Activated T-helper 1 cell treated with anti-CD3 and anti-CD28 coated beads, Interleukin-2, amount 50 U/mL, for 16 hours (primary cell): ENCODE data around the gene C1QTNF6.

Experiments
- DNase-seq, 2 donors: peaks; one replicate each; pipeline ENCODE4 v3.0.0-alpha.2; 2020; ENCODE audit warnings: low read depth in 1 of 2, low spot score in 1 of 2

Gene C1QTNF6

DNA sequence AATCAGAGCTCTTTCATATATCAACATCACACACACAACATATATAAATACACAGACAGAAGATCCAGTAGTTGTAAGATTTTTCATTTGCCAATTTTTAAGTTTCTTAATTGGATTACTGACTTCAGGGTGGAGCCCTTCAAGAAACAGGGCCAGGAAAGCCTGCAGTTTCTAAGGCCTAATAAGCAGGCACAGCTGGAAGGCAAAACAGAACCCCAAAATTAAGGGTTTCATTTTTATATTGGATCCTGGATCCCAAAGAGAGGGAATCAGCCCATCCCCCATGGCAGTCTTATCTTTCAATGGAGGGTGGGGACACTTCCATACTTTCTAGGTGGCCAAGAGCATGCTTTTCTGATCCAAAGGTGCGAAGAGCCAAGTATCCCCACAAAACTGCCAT lies 4.7 kb upstream of the C1QTNF6 start:
- no peak for DNase-seq

DNA sequence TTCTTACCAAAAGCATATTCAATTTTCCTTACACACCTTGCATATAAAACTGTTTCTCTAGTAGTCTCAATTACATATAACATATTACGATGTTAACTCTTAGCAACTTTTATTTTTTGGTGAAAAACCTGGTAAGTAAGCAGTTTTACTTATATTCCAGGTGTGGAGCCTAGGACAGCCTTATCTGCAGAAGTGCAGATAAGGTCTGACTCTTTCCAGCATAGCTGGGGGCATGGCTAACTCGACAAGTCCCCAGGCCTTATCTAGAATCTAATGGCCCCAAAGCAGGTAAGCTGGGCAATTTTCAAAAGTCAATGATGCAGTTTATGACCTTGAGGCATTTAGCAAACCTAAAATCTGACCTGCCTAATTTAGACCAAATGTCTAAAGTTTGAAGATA lies 4.2 kb upstream of the C1QTNF6 start:
- DNase-seq, result no peak

DNA sequence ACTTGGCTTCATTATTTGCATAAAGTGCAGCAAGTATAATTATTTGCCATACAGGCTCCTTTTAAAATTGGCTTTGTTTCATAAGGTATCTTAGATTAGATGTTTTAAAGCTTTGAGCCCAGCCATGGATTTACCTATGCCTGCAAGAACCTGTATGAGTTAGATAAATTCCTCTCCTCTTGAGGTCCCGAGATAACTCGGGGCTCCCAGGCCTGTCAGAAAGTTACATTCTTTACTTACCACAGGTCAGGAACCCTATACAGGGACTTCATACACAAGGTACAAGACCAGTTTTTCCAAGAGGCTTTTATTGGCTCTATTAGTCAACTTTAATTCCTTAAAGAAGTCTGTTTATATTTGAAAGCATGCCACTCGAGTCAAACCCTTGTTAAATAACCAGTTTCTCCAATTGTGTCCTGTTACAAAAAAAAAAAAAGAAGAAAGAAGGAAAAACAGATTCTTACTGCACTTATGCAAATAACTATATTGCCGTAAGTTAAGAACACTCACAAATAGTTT lies 2.3 kb upstream of the C1QTNF6 start:
- no peak for DNase-seq

DNA sequence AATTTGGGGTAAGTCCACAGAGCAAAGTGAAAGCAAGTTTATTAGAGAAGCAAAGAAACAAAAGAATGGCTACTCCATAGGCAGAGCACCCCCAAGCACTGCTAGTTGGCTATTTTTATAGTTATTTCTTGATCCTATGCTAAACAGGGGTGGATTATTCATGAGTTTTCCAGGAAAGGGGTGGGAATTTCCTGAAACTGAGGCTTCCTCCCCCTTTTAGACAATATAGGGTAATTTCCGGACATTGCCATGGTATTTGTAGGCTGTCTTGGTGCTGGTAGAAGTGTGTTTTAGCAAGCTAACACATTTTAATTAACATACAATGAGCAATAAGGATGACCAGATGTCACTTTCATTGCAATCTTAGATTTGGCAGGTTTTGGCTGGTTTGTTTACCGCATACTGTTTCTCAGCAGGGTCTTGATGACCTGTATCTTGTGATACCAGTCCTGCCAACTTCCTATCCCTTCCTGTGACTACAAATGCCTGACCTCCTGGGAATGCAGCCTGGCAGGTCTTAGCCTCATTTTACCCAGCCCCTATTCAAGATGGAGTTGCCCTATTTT lies 937 bp upstream of the C1QTNF6 start:
- no peak for DNase-seq

DNA sequence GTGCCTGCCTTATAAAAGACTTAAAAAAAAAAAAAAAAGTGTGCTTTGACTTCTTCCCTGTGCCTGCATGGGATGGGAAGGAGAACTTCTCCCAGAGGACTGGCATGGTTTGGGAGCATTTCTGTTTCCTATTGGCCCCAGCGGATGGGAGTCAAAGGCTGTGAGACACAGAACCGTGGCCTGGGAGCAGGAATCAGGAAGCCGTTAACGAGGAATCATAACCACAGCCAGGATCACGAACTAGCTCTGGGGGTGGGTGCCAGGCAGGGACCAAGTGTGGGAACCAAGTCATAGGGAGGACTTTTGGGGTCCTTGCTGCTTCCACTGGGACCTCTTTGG lies 526 bp downstream of the C1QTNF6 start:
- no peak for DNase-seq

DNA sequence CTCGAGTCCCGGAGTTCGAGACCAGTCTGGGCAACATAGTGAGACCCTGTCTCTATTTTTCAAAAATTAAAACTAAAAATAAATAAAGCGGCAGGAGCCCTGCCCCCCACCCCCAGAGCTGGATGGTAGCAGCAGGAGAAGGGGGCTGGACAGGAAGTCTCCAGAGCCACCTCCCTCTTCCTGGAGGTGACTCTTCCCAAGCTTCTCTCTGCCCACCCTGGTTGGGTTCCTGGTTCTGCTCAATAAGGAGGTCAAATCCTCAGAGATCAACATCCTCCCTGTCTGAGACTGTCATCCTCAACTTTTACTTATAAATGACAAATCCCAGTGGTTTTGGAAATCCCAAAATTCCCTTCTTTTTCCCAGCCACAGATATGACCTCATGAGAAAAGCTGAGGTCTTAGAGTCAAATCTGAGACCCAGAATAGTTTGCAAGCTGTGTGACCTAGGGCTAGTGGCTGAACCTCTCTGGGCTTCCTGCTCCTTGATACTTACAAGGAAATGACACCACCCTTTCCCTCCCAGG lies 987 bp downstream of the C1QTNF6 start:
- no peak for DNase-seq

DNA sequence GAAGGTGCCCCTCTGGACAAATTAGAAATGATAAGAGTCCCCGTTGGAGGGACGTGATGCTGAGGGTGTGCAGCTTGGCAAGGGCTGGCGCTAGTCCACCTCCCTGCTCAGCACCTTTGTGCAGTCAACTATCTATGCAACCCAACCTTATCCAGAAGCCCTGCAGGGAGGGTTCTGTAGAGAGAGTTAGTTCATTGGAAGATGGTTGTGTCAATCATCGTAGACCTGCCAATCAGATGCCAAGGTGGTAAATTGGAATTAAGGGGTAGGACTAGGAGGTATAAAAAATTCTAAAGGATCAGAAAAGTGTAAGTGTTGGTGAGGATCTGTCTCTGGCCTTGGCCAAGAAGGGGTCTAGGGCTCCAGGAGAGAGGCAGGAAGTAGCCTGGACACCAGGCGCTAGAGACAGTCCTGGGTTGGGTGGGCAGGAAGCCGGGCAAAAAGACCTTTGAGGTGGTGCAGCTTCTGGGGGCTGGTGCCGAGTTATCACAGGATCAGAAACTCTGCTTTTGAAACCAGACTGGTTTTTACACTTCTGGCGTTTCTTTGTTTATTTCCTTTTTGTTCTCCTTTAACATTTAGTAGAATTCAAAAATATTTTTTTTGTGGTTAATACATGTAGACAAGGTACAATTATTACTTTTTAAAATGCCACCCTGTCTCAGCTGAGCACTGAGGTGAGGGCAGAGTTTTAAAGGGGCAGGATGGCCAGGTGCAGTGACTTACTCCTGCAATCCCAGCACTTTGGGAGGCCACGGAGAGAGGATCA lies 1.6 kb downstream of the C1QTNF6 start:
- DNase-seq, result no peak

DNA sequence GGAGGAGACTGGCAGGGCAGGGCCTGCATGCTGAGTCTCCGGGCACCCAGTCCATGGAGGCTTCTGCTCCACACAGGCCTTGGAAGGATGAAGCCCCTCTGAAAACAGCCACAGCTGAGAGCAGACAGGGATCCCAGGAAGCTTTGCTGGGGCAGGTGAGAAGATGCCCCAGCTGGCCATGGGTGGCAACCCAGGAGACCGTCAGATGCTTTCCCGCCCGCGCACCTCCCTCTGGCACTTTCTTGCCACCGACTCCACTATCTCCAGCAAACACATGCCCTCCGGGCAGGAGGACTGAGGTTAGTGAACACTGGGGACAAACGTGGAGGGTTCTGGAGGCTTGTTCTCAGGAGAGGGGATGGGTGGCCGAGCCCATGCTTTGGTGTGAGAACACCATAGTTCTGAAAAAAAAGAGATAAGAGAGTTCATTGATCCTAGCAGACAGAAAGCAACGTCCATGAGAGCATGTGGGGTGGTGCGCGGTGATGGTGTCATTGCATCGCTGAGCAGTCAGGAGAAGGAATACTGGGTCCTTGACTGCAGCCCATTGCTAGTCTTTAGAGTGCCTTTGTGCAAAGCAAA lies 2.3 kb downstream of the C1QTNF6 start:
- DNase-seq, result no peak

DNA sequence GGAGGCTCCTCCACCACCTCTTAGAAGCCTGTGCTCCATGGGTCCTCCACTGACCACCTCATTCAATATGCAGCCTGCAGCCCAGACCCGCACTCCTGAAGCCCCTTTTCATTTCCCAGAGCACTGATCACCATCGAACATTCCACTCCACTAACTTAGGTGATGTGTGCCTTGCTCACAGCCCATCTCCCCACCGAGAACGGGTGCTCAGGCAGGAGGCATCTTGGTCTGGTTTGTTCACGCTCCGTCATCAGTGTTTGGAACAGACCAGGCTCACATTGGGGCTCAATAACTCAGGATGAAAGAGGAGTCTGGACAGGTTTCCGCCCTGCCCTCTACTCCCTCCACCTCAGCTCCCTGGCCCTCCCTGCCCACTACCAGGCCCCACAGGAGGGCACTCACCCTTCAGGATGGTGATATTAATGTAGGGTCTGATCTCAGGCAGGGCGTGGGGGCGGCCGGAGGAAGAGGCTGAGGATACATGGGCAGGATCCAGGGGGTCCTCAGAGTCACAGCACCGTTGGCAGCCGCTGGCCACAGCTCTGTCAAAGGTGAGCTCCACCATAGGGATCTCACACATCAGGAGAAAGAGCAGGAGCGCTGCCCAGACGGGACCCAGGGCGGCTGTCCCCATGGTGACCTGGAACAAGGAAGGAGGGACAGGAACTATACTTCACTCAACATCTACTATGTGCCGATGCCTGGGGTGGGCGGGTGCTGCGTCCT lies 3.1 kb downstream of the C1QTNF6 start:
- DNase-seq, result no peak

DNA sequence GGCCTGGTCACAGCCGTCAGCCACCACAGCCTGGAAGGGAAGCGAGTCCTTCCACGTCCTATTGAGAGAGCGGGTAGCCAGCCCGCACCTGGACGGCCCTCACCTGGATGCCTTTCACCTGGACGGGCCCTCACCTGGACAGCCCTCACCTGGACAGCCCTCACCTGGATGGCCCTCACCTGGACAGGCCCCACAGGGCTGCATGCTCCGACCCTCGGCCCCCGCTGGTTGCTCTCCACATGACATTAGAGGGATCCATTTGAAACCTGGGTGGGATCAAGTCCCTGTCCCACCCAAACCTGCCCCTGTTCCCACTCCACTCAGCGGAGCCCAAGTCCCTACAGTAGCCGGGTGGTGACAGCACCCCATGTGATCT lies 3.7 kb downstream of the C1QTNF6 start:
- no peak for DNase-seq

DNA sequence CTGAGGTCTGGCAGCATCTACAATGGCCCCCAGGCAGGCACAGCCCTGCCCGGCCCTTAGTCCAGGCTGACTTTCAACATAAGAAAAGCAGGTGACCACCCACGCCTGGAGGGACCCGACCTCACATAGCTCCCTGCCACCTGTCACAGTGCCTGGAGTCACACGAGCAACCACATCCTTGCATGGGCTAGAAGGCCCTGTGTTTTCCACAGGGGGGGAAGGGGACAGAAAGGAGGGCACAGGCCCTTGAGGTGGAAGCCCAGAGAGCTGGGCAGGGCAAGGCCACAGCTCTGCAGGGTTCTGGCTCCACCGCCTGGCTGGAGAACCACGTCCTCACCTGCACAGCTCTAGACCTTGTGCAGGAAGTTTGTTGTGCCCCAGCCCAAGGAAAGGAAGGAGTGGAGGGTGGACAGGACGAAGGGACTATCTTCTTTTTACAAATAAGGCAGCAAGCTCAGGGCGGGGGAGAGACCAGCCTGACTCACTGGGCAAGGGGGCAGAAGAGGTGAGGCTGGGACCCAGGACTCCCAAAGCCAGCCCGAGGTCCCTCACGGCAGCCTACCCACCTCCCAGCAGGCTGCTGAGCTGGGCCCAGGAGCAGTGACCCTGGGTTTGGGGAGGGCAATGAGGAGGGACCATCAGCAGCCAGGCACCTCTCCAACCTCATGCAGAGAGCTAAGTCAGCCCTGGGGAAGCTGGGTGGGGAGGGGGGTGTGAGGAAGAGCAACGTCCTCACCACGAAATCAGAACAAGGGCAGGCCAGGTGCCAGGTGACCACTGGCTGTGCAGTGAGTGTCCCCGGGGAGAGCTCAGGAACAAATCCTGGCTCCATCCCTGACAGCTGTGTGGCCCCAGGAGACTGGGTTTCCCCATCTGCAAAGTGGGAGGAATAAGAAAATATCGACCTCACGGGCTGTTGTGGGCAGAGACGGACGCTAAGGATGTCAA lies 4.3 kb downstream of the C1QTNF6 start:
- DNase-seq, result no peak

DNA sequence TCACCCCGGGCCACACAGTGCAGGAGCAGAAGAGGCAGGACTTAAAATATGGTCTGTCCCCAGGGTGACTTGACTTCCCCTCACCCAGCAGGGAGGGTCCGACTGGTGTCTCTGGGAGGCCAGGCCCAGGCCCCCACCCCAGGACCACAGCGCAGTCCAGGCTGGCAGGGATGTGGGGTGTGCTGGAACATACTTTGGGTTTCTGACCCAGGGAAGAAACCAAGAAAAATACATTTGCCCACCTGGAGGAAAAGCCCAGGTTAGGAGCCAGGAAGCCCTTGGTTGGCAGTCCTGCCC lies 5.2 kb downstream of the C1QTNF6 start:
- no peak for DNase-seq

DNA sequence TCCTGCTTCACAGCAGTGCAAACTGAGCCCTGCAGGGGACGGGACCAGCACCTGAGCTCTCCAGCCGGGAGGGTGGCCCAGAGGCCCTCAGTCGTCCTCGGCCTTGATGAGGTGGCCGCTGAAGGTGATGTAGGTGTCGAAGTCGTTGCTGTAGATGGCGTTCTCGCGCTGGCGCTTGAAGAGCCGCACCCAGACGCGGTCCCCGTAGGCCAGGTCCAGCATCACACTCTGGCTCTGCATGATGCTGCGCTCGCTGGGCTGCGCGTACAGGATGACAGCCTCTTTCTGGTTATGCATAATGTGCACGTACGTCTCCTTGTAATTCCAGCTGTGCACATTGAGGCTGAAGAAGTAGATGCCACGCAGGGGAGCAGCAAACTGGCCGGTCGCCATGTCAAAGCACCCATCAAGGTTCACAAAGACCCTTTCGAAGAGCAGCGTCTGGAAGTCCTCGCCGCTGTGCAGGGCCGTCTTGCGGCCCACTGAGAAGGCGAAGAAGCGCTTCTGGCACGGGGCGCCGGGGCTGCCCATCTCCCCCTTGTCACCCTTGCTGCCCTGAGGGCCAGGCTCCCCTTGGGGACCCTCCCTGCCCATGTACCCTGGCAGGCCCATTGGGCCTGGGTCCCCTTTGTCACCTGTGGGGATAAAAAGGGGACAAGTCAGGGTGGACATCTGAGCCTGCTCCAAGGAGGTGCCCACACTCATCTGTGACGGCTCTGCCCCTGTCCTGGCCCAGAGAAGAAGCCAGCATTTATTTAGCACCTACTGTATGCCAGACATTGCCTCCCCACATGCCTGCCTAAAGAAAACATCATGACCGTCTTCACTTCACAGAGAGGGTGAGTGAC lies 5.7 kb downstream of the C1QTNF6 start:
- no peak for DNase-seq

DNA sequence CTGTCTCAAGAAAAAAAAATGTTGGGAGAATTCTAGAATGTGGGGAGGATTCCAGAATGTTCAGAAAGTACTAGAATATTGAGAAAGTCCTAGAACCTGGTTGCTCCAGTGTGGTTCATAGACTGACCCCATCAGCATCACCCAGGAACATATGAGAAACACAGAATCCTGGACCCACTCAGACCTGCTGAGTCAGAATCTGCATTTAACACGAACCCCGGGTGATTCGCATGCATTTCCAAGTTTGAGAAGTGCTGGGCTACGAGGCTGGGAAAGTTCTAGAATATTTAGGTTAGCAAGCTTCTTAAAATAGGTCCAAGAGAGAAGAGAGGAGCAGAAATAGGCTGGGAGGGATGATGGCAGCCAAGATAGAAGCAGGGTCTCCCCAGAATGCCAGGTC lies 6.4 kb downstream of the C1QTNF6 start:
- no peak for DNase-seq

DNA sequence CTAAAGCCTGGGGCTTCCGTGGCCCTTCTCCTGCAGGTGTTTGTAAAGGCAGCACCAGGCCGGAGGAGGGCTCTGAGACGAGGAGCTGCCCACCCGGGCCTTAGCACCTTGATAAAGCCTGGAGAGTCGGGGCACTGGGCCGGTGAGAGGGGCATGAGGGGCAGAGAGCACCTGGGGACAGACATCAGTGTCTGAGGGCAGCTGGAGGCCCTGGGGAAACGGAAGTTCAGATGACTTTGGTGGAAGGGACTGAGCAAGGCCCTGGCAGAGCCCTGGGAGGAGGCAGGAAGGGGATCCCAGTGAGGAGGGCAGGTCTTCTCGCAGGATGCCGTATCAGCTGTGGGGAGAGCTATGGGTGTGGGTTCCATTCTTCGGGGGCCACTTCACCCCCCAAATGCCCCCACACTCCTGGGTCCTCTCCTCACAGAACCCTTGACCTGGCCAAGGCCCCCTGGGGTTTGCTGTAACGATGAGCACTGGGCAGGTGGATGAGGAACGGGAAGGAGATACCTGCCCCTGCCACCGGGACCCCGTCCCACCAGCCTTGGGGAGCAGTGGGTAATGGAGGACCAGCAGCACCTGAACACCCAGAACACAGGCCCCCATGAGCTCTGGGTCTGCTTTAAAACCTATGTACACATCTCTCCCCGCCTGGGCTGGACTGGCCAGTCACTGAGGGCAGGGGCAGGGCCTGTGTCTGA lies 7.4 kb downstream of the C1QTNF6 start:
- DNase-seq, result no peak

DNA sequence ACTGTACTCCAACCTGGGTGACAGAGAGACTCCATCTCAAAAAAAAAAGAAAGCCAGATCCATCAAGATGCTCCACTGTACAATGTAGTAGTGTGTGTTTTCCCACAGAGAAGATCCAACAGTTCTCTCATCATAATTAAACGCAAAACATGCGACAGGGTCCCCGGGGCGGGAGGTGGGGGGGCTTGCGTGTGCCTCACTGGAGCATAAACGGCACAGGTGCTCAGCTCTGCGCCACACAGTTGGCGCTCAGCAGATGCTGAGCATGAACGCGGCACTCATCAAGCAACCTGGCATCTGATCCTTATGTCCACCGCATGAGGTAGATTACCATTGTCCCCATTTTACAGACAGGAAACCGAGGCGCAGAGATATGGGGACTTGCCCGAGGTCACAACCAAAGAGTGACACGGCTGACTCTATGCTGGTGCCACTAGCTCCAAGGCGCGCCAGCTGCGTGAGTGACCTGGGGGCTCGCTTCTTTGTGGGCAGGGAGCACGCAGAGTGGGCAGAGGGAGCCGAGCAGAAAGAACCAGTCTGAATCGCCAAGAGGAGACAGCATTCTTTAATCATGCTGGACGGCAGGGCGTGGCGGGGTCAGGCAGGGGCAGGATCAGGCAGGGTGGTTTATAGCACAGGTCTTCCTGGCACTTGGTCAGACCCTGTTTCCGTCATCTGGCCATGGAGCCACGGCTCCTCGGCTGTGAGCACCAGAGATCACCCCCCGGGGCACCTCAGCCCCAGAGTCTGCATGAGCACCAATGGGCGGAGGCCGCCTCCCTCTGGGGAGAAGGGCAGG lies 8.2 kb downstream of the C1QTNF6 start:
- DNase-seq, result no peak

DNA sequence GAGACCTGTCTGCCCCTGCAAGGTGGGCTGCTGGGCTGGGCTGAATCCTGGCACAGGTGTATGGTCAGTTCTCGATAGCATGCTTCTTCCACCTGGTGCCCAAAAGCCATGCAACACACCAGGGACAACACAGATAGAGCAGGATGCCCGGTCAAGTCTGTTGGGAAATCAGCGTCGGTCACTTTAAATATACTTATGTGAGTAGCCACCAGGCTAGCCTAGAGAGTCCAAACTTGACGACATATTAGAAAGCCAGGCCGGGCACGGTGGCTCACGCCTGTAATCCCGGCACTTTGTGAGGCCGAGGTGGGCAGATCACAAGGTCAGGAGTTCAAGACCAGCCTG lies 8.9 kb downstream of the C1QTNF6 start:
- no peak for DNase-seq

DNA sequence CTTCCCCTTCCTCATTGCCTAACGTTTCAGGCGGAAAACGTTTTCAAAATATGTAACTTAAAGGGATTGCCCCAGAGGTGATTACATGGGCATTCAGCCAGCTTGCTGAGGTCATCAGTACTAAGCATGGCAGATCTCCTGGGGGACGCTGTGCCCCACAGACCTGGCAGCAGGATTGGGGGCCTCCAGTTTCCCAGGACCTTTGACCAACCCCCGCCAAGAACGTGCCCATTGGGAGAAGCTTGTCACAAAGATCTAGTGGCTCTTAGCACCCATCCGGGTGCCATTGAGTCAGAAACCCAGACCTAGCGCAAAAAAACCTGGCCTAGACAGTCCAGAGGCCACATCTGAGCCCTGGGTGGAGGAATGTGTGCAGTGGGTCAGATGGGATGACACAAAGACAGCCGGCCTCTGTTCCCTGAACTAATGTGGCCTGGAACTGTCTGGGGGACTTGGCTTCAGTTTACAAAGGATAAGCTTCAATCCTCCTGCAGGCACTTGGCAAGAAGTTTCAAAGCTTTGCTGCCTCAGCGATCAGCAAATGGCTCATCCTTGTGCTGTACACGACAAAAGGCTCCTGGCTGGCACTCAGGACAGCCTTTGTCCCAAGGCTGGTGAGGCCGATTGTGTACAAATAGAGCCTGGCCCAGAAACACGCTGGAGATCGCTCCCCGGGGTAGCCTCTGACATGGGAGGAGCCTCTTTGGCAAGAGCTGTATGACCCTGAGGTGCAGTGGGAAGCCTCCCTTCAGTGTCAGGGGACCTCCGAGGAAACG lies 9.5 kb downstream of the C1QTNF6 start:
- no peak for DNase-seq
